GM19397 (cell line): ENCODE results near the gene PSMC4.
"Not testable (repeated sequence)": the region's sequence is repeated elsewhere in the genome, so short reads cannot be mapped to it uniquely, and the experiment has no call there.

Experiments used
- ATAC-seq: cut with Tn5 transposase; IDR thresholded peaks from one replicate; pipeline ENCODE4 v1.9.1; 2021; ENCODE audit warnings: mild to moderate bottlenecking, moderate library complexity; ENCODE audit not compliant: unreplicated experiment

The PSMC4 gene

GRCh38 chr19:39943586-39943985 is 27.4 kb upstream of the PSMC4 start:
- ATAC-seq = no peak

GRCh38 chr19:39946532-39946931 is 24.4 kb upstream of the PSMC4 start:
- ATAC-seq = no peak

- ATAC-seq = no peak
These were observed 21.8 kb upstream of the PSMC4 start for GRCh38 chr19:39949026-39949747.

GRCh38 chr19:39951065-39951650 is 19.8 kb upstream of the PSMC4 start:
- ATAC-seq = no peak

GRCh38 chr19:39951686-39952085 is 19.3 kb upstream of the PSMC4 start:
- no peak for ATAC-seq

- no peak for ATAC-seq
These were observed 17.1 kb upstream of the PSMC4 start for GRCh38 chr19:39953915-39954314.

- not testable (repeated sequence) for ATAC-seq
These were observed 13.1 kb upstream of the PSMC4 start for GRCh38 chr19:39957886-39958285.

- ATAC-seq = not testable (repeated sequence)
These were observed 12.0 kb upstream of the PSMC4 start for GRCh38 chr19:39958942-39959341.

GRCh38 chr19:39959407-39959806 is 11.6 kb upstream of the PSMC4 start:
- ATAC-seq = not testable (repeated sequence)

GRCh38 chr19:39963898-39964297 is 7.1 kb upstream of the PSMC4 start:
- ATAC-seq = no peak

GRCh38 chr19:39966617-39967016 is 4.3 kb upstream of the PSMC4 start:
- no peak for ATAC-seq

GRCh38 chr19:39967561-39967960 is 3.4 kb upstream of the PSMC4 start:
- ATAC-seq = no peak

GRCh38 chr19:39968789-39969188 is 2.2 kb upstream of the PSMC4 start:
- no peak for ATAC-seq

GRCh38 chr19:39969266-39969665 is 1.7 kb upstream of the PSMC4 start:
- no peak for ATAC-seq

- ATAC-seq = no peak
These were observed 1.1 kb upstream of the PSMC4 start for GRCh38 chr19:39969681-39970424.

GRCh38 chr19:39970425-39970674 is 615 bp upstream of the PSMC4 start:
- ATAC-seq = no peak

- no peak for ATAC-seq
These were observed 543 bp downstream of the PSMC4 start for GRCh38 chr19:39971380-39972035.

GRCh38 chr19:39974377-39975155 is 3.6 kb downstream of the PSMC4 start:
- no peak for ATAC-seq

GRCh38 chr19:39982883-39983282 is 11.9 kb downstream of the PSMC4 start:
- no peak for ATAC-seq

GRCh38 chr19:39983695-39984300 is 12.8 kb downstream of the PSMC4 start:
- ATAC-seq = no peak

- no peak for ATAC-seq
These were observed 15.7 kb downstream of the PSMC4 start for GRCh38 chr19:39986643-39987042.
